H1 (cell line): ENCODE data around the gene DHFR2. TPM values are rescaled to one million over a fixed set of nuclear protein-coding genes. Genes with fewer than 3 reads are reported as not detected.

Source experiments
- CTCF ChIA-PET: fragments of 300-600 bp; sonication (Branson Sonifier 250); formaldehyde crosslinking; loops from one replicate; lab custom pipeline; 2021; ENCODE audit not compliant: partially characterized antibody; lab: Charles Lee
- POLR2A ChIA-PET: fragments of 300-600 bp; sonication (Branson Sonifier 250); formaldehyde crosslinking; loops from one replicate; lab custom pipeline; 2021; ENCODE audit warnings: inconsistent platforms; ENCODE audit not compliant: partially characterized antibody; lab: Charles Lee
- DNase-seq, 2 experiments: peaks; one replicate each; pipeline versions ENCODE4 v3.0.0 to v3.0.0-alpha.2; 2010 to 2022; ENCODE audit warnings: low spot score in 2 of 2, low read depth in 1 of 2, mixed read lengths in 1 of 2
- FAIRE-seq: peaks from 2 replicates; lab custom pipeline; 2011; peaks lifted over from hg19 to GRCh38; lab: Jason Lieb, UNC
- H2AFZ ChIP-seq: 2 replicates; pipeline ENCODE4 v1.8.1; 2012; ENCODE audit warnings: low read length, inconsistent platforms
- H2AK5ac ChIP-seq: 2 replicates; pipeline ENCODE4 v1.6.1; 2013; ENCODE audit warnings: low read depth, low read length
- H2BK120ac ChIP-seq: replicated peaks from 2 replicates; pipeline ENCODE3; 2013; ENCODE audit warnings: low read depth, low read length, inconsistent platforms
- H2BK12ac ChIP-seq: 2 replicates; pipeline ENCODE4 v1.6.1; 2013; ENCODE audit warnings: low read depth, low read length
- H2BK15ac ChIP-seq: 2 replicates; pipeline ENCODE4 v1.6.1; 2013; ENCODE audit warnings: low read length
- H2BK20ac ChIP-seq: 2 replicates; pipeline ENCODE4 v1.6.1; 2013; ENCODE audit warnings: low read length
- H2BK5ac ChIP-seq: 2 replicates; pipeline ENCODE4 v1.6.1; 2013; ENCODE audit warnings: low read depth, low read length
- H3K14ac ChIP-seq: 2 replicates; pipeline ENCODE4 v1.6.1; 2013; ENCODE audit warnings: inconsistent platforms; ENCODE audit not compliant: insufficient read length
- H3K18ac ChIP-seq: 2 replicates; pipeline ENCODE4 v1.6.1; 2013; ENCODE audit warnings: low read length; ENCODE audit errors: extremely low read depth
- H3K23ac ChIP-seq: 2 replicates; pipeline ENCODE4 v1.6.1; 2013; ENCODE audit warnings: inconsistent platforms; ENCODE audit not compliant: insufficient read length
- H3K23me2 ChIP-seq: 2 replicates; pipeline ENCODE4 v1.6.1; 2013; ENCODE audit warnings: low read depth, low read length
- H3K27ac ChIP-seq: 2 replicates; pipeline ENCODE4 v1.6.1; 2011; ENCODE audit warnings: low read depth, low read length, inconsistent platforms
- H3K27me3 ChIP-seq, 4 experiments: replicated peaks in 1 of 4; 1 replicate in 1 of 4; 2 replicates in 3 of 4; pipeline versions ENCODE4 v1.6.1 to v1.8.1; 2011 to 2013; ENCODE audit warnings: low read length in 3 of 4, mild to moderate bottlenecking in 3 of 4, inconsistent platforms in 2 of 4, mixed read lengths in 2 of 4, moderate library complexity in 1 of 4; ENCODE audit not compliant: control insufficient read depth in 3 of 4, insufficient read depth in 3 of 4; ENCODE audit errors: extremely low read depth in 1 of 4
- H3K36me3 ChIP-seq, 4 experiments: 2 replicates each; pipeline versions ENCODE4 v1.6.1 to v1.8.1; 2011 to 2013; ENCODE audit warnings: mild to moderate bottlenecking in 4 of 4, low read length in 3 of 4, moderate library complexity in 2 of 4, control low read depth in 1 of 4, inconsistent platforms in 1 of 4; ENCODE audit not compliant: insufficient read depth in 4 of 4, control insufficient read depth in 2 of 4
- H3K4ac ChIP-seq: replicated peaks from 2 replicates; pipeline ENCODE3; 2013; ENCODE audit warnings: low read length, low read depth, mixed read lengths, inconsistent platforms; ENCODE audit not compliant: insufficient read length
- H3K4me1 ChIP-seq, 4 experiments: replicated peaks in 1 of 4; 1 replicate in 1 of 4; 2 replicates in 3 of 4; pipeline versions ENCODE4 v1.6.1 to v1.8.1; 2011 to 2013; ENCODE audit warnings: low read length in 3 of 4, inconsistent platforms in 2 of 4, mixed read lengths in 1 of 4; ENCODE audit not compliant: insufficient read depth in 4 of 4, control insufficient read depth in 3 of 4
- H3K4me2 ChIP-seq, 2 experiments: 2 replicates each; pipeline versions ENCODE4 v1.6.1 to v1.8.1; 2011 to 2013; ENCODE audit warnings: low read depth in 2 of 2, low read length in 2 of 2, control low read depth in 1 of 2, inconsistent platforms in 1 of 2, mild to moderate bottlenecking in 1 of 2; ENCODE audit not compliant: insufficient read depth in 1 of 2
- H3K4me3 ChIP-seq, 4 experiments: fragments of 200-600, 300-600 bp in 1 of 4; sonication (generic), shearing (Covaris generic), sonication (Bioruptor Twin) in 1 of 4; 2 replicates each; pipeline versions ENCODE4 v1.5.1 to v1.8.1; 2011 to 2016; ENCODE audit warnings: low read length in 4 of 4, low read depth in 3 of 4, control low read depth in 2 of 4, inconsistent platforms in 2 of 4, mild to moderate bottlenecking in 2 of 4, mixed read lengths in 1 of 4, moderate library complexity in 1 of 4; ENCODE audit not compliant: insufficient read depth in 2 of 4; ENCODE audit errors: extremely low read depth in 1 of 4
- H3K56ac ChIP-seq: replicated peaks from 2 replicates; pipeline ENCODE3; 2013; ENCODE audit warnings: low read depth, mild to moderate bottlenecking, mixed read lengths, low read length, inconsistent platforms; ENCODE audit not compliant: insufficient read length
- H3K79me1 ChIP-seq: 2 replicates; pipeline ENCODE4 v1.6.1; 2013; ENCODE audit warnings: low read depth, low read length, control low read depth
- H3K79me2 ChIP-seq, 2 experiments: 2 replicates each; pipeline versions ENCODE4 v1.6.1 to v1.8.1; 2012 to 2013; ENCODE audit warnings: low read length in 2 of 2, mild to moderate bottlenecking in 2 of 2, inconsistent platforms in 1 of 2; ENCODE audit not compliant: insufficient read depth in 2 of 2, control insufficient read depth in 1 of 2
- H3K9ac ChIP-seq, 4 experiments: replicated peaks in 1 of 4; 1 replicate in 1 of 4; 2 replicates in 3 of 4; pipeline versions ENCODE4 v1.6.1 to v1.8.1; 2011 to 2013; ENCODE audit warnings: low read depth in 3 of 4, low read length in 3 of 4, control low read depth in 2 of 4, mild to moderate bottlenecking in 2 of 4, moderate library complexity in 2 of 4, inconsistent platforms in 1 of 4; ENCODE audit errors: extremely low read depth in 1 of 4
- H3K9me3 ChIP-seq, 2 experiments: 2 replicates each; pipeline versions ENCODE4 v1.6.1 to v1.8.1; 2012 to 2013; ENCODE audit warnings: mild to moderate bottlenecking in 2 of 2, moderate library complexity in 2 of 2, control low read depth in 1 of 2, inconsistent platforms in 1 of 2, low read depth in 1 of 2, low read length in 1 of 2, mixed read lengths in 1 of 2; ENCODE audit not compliant: insufficient read depth in 2 of 2
- H4K20me1 ChIP-seq, 2 experiments: replicated peaks in 1 of 2; 2 replicates each; pipeline versions ENCODE3 to v1.8.1; 2011 to 2013; ENCODE audit warnings: inconsistent platforms in 2 of 2, low read length in 2 of 2, mild to moderate bottlenecking in 1 of 2; ENCODE audit not compliant: insufficient read depth in 2 of 2, control insufficient read depth in 1 of 2
- H4K5ac ChIP-seq: 2 replicates; pipeline ENCODE4 v1.6.1; 2013; ENCODE audit warnings: low read length, low read depth, mixed read lengths, inconsistent platforms; ENCODE audit not compliant: insufficient read length
- H4K8ac ChIP-seq: 2 replicates; pipeline ENCODE4 v1.8.0; 2013; ENCODE audit warnings: mild to moderate bottlenecking, moderate library complexity, low read length, inconsistent platforms; ENCODE audit not compliant: insufficient read depth; ENCODE audit errors: extremely low read depth
- H4K91ac ChIP-seq: replicated peaks from 2 replicates; pipeline ENCODE3; 2013; ENCODE audit warnings: low read length, mixed read lengths, inconsistent platforms; ENCODE audit not compliant: insufficient read length
- KDM4A ChIP-seq: IDR thresholded peaks from one replicate; pipeline ENCODE4 v1.7.1; 2012; ENCODE audit warnings: low read depth, mild to moderate bottlenecking, moderate library complexity, low read length, inconsistent platforms; ENCODE audit not compliant: severe bottlenecking
- MAFK ChIP-seq: IDR thresholded peaks from 2 replicates; pipeline ENCODE4 v1.6.1; 2012; ENCODE audit warnings: low read depth, mild to moderate bottlenecking, improper control_type of control experiment, low read length
- RAD21 ChIP-seq, 2 experiments: IDR thresholded peaks in 1 of 2; conservative IDR thresholded peaks in 1 of 2; 2 replicates each; pipeline ENCODE4 v1.6.1; 2011; ENCODE audit warnings: low read depth in 2 of 2, low read length in 2 of 2, improper control_type of control experiment in 1 of 2, inconsistent platforms in 1 of 2, mild to moderate bottlenecking in 1 of 2, moderate library complexity in 1 of 2
- RBBP5 ChIP-seq: IDR thresholded peaks from 2 replicates; pipeline ENCODE4 v1.7.1; 2012; ENCODE audit warnings: low read depth, mild to moderate bottlenecking, inconsistent platforms, low read length, moderate library complexity, borderline replicate concordance
- RNF2 ChIP-seq: fragments of 200-900, 300-1000 bp; sonication (generic); IDR thresholded peaks from 2 replicates; pipeline ENCODE4 v1.7.1; 2016; ENCODE audit warnings: borderline replicate concordance, low read depth, mild to moderate bottlenecking, antibody characterized with exemption, low read length; ENCODE audit not compliant: poor library complexity, severe bottlenecking; ENCODE audit errors: missing control alignments
- SIN3A ChIP-seq, 2 experiments: IDR thresholded peaks in 1 of 2; conservative IDR thresholded peaks in 1 of 2; 2 replicates each; pipeline ENCODE4 v1.6.1; 2011 to 2012; ENCODE audit warnings: low read length in 2 of 2, improper control_type of control experiment in 1 of 2, low read depth in 1 of 2, mild to moderate bottlenecking in 1 of 2
- SIRT6 ChIP-seq: IDR thresholded peaks from one replicate; pipeline ENCODE4 v1.7.1; 2012; ENCODE audit warnings: low read length, inconsistent platforms
- WGBS, 2 experiments: shearing (Covaris generic) in 1 of 2; methylation state at CpG; one replicate each; pipeline versions ENCODE4 v1.1.6 to v1.1.7; 2013 to 2015; ENCODE audit warnings: low lambda C conversion rate in 2 of 2, mixed read lengths in 2 of 2, inconsistent platforms in 1 of 2, low coverage in 1 of 2, missing lambda C conversion rate in 1 of 2; ENCODE audit not compliant: insufficient replicate concordance in 2 of 2, insufficient coverage in 1 of 2, insufficient read length in 1 of 2; ENCODE audit errors: extremely low coverage in 1 of 2, missing lambda C conversion rate in 1 of 2; 5-methylcytosine and 5-hydroxymethylcytosine counted together
- polyA plus RNA-seq, 7 experiments: library from polyadenylated mRNA; depleted of rRNA in 3 of 7; stranded (reverse) in 5 of 7; unstranded in 2 of 7; fragments of >200 nt in 5 of 7; fragments of 200-250 nt in 2 of 7; gene quantifications; 1 replicate in 5 of 7; 2 replicates in 1 of 7; 4 replicates in 1 of 7; pipeline versions ENCODE4 v1.2.1 to v1.2.3, GENCODE V29; 2011 to 2013; ENCODE audit warnings: missing spikeins in 2 of 7, mixed read lengths in 2 of 7
- total RNA-seq: library from RNA; stranded (reverse); fragmentation: NEBNext Ultra II Directional; extraction: Animal tissue kit (Norgen Biotek cat#: 25700); gene quantifications from 2 replicates; pipeline ENCODE4 v1.2.1, GENCODE V29; 2021
- TF ChIP-seq, protein P1 (sequence below), 3 experiments: IDR thresholded peaks; 1 replicate in 2 of 3; 2 replicates in 1 of 3; pipeline versions ENCODE4 v1.5.1 to v1.6.1; 2011; ENCODE audit warnings: low read length in 3 of 3, mild to moderate bottlenecking in 3 of 3, inconsistent platforms in 2 of 3, low read depth in 1 of 3, moderate library complexity in 1 of 3; ENCODE audit not compliant: insufficient read depth in 1 of 3; ENCODE audit errors: control extremely low read depth in 1 of 3

Gene DHFR2
- total and polyA plus RNA-seq, 2 of the 8 experiments (the other 6 are each of a cell fraction or from before 2014, with no cell fraction given) = 0.59 to 2.6 TPM

DNA sequence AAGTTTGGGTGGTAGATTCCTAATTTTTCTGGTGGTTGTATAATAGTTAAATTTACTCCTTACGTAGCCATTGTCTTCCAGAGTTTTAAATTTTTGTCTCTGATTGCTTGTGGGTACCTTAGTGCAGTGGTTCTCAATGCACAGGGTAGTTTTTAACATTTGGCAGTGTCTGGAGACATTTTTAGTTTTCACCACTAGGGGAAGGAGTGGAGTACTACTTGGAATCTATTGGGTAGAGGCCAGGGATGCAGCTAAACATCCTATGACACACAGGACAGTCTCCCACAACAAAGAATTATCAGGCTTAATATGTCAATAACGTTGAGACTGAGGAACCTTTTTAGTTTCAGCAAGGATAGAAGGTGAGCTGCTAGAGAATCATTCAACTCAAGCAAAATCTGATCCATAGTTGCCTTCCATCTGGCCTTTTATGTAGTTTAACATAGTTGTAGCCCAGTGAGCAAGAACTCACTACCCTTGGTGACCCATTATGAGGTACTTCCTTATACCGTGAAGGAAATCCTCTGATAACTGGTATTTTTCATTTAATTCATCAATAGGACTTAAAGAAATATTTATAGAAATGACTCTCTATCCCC lies 25.7 kb downstream of the DHFR2 start:
- TF ChIP-seq, protein P1, sequence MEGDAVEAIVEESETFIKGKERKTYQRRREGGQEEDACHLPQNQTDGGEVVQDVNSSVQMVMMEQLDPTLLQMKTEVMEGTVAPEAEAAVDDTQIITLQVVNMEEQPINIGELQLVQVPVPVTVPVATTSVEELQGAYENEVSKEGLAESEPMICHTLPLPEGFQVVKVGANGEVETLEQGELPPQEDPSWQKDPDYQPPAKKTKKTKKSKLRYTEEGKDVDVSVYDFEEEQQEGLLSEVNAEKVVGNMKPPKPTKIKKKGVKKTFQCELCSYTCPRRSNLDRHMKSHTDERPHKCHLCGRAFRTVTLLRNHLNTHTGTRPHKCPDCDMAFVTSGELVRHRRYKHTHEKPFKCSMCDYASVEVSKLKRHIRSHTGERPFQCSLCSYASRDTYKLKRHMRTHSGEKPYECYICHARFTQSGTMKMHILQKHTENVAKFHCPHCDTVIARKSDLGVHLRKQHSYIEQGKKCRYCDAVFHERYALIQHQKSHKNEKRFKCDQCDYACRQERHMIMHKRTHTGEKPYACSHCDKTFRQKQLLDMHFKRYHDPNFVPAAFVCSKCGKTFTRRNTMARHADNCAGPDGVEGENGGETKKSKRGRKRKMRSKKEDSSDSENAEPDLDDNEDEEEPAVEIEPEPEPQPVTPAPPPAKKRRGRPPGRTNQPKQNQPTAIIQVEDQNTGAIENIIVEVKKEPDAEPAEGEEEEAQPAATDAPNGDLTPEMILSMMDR (IDR thresholded peaks at IDR 0.05; ENCODE audit: control extremely low read depth in 1 of 3, insufficient read depth in 1 of 3, low read depth in 1 of 3, low read length in 3 of 3) = peak in 2 of 3 experiments; percentile 30 to 63; a peak in 2 of 4 replicates
- TF ChIP-seq KDM4A (no peak), MAFK (no peak), SIRT6 (no peak), RAD21 (IDR thresholded peaks at IDR 0.05 in 1 of 2, conservative IDR thresholded peaks at IDR 0.05 in 1 of 2; ENCODE audit: low read depth in 2 of 2, low read length in 2 of 2) (peak in 1 of 2 experiments; percentile 35; a peak in 2 of 4 replicates), RBBP5 (no peak), SIN3A (conservative IDR thresholded peaks at IDR 0.05 in 1 of 2, IDR thresholded peaks at IDR 0.05 in 1 of 2; ENCODE audit: low read depth in 1 of 2, low read length in 2 of 2) (no peak), RNF2 (no peak)
- TF ChIP-seq, all 59 proteins: peak for 2
- no peak overlapping the region for H3K56ac ChIP-seq
- no peaks in the 10 kb centered on the region for H4K20me1 ChIP-seq
- DNase-seq = no peak
- H4K91ac ChIP-seq = no peak overlapping the region
- no peak overlapping the region for H3K18ac ChIP-seq
- no peak overlapping the region for H2AFZ ChIP-seq
- H3K9ac ChIP-seq = no peak overlapping the region
- H3K9me3 ChIP-seq = no peaks in the 10 kb centered on the region
- H4K5ac ChIP-seq = no peak overlapping the region
- no peaks in the 10 kb centered on the region; a peak in 2 of 8 replicates for H3K36me3 ChIP-seq
- no peak overlapping the region for H3K27ac ChIP-seq
- ChIA-PET CTCF (interaction anchor here (0.6 to 1.9 kb wide), 10 partner anchors 9 to 1371 kb away, joined by 3 to 7 read pairs (median 3); partner anchors contain the start of gene STX19), POLR2A (no interaction called here)
- H4K8ac ChIP-seq = no peak overlapping the region
- no peak overlapping the region for H2BK120ac ChIP-seq
- no peak overlapping the region for H3K4me2 ChIP-seq
- no peak overlapping the region for H2BK20ac ChIP-seq
- no peaks in the 10 kb centered on the region for H3K27me3 ChIP-seq
- no peak overlapping the region for H2BK5ac ChIP-seq
- no peak overlapping the region for H3K23ac ChIP-seq
- H3K79me1 ChIP-seq = no peaks in the 10 kb centered on the region
- WGBS, 2 experiments = 68% methylated on average over 3 of the region's 3 CpGs; no CpG with 5 or more reads in 1 of the 2 experiments
- H3K4ac ChIP-seq = no peak overlapping the region
- H2BK12ac ChIP-seq = no peak overlapping the region
- H2AK5ac ChIP-seq = no peak overlapping the region
- H3K14ac ChIP-seq = no peak overlapping the region
- no peak overlapping the region for H3K4me3 ChIP-seq
- no peaks in the 10 kb centered on the region for H3K23me2 ChIP-seq
- H2BK15ac ChIP-seq = no peak overlapping the region
- H3K4me1 ChIP-seq = no peaks in the 10 kb centered on the region
- peak; percentile 86 for FAIRE-seq
- no peaks in the 10 kb centered on the region for H3K79me2 ChIP-seq
